Adrenal gland (tissue), 5 donors: ENCODE measurements around the gene FRAT1.

ENCODE experiments used
- CTCF ChIP-seq, 6 experiments: fragments of 450-650 bp in 4 of 6; fragments of 200-600 bp in 2 of 6; sonication (generic) in 1 of 6; IDR thresholded peaks; 1 replicate in 5 of 6; 2 replicates in 1 of 6; pipeline versions ENCODE4 v1.5.1 to v1.8.0; 2016 to 2021; ENCODE audit warnings: antibody characterized with exemption in 6 of 6, mild to moderate bottlenecking in 2 of 6, moderate library complexity in 1 of 6
- POLR2A ChIP-seq, 2 donors: fragments of 450-650 bp; IDR thresholded peaks; one replicate each; pipeline ENCODE4 v1.6.1; 2017; ENCODE audit warnings: antibody characterized with exemption in 2 of 2, mild to moderate bottlenecking in 2 of 2, moderate library complexity in 1 of 2
- donor health status: DM: no; HTN: no; CAD: no.

DNA sequence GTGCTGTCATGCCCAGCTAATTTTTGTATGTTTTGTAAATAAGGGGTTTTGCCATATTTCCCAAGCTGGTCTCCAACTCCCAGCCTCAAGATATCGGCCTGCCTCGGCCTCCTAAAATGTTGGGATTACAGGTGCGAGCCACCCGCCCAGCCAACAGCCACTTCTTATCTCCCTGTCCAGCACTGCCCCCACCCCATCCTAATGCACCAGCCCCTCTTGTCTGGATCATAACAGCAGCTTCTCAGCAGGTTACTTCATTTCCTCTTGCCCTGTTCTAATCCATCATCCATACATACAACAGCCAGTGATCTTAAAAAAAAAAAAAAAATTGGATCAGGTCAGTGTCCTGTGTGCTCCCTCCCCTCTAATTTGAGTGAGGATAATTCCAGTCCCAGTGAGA is 28.2 kb downstream of the FRAT1 start:
- TF ChIP-seq CTCF (IDR thresholded peaks at IDR 0.05), result no peak
- no peak for TF ChIP-seq POLR2A (IDR thresholded peaks at IDR 0.05)
